Daoy (cell line): ENCODE data around the gene CAMK2G. TPM values are rescaled to one million over a fixed set of nuclear protein-coding genes. Genes with fewer than 3 reads are reported as not detected.
"Not testable (repeated sequence)": the region's sequence is repeated elsewhere in the genome, so short reads cannot be mapped to it uniquely, and the experiment has no call there.

Experiments
- DNase-seq: peaks from one replicate; pipeline ENCODE4 v3.0.0-alpha.2; 2015; ENCODE audit warnings: low read depth
- total RNA-seq: library from RNA; depleted of rRNA; stranded (reverse); fragments of >200 nt; shearing (Covaris generic); gene quantifications from 2 replicates; pipeline ENCODE4 v1.2.3, GENCODE V29; 2014

CAMK2G gene
- total RNA-seq, 1 experiment from 2014 or later: 12.2 TPM

- not testable (repeated sequence) for DNase-seq
Measured at GRCh38 chr10:73795491-73795890, 78.9 kb downstream of the CAMK2G start.

- DNase-seq: no peak
Measured at GRCh38 chr10:73793456-73793855, 80.9 kb downstream of the CAMK2G start.

GRCh38 chr10:73791871-73792400 is 82.4 kb downstream of the CAMK2G start:
- no peak for DNase-seq

GRCh38 chr10:73790886-73791625 is 83.3 kb downstream of the CAMK2G start:
- DNase-seq: no peak

- DNase-seq: no peak
Measured at GRCh38 chr10:73789659-73790055, 84.7 kb downstream of the CAMK2G start.

DNA sequence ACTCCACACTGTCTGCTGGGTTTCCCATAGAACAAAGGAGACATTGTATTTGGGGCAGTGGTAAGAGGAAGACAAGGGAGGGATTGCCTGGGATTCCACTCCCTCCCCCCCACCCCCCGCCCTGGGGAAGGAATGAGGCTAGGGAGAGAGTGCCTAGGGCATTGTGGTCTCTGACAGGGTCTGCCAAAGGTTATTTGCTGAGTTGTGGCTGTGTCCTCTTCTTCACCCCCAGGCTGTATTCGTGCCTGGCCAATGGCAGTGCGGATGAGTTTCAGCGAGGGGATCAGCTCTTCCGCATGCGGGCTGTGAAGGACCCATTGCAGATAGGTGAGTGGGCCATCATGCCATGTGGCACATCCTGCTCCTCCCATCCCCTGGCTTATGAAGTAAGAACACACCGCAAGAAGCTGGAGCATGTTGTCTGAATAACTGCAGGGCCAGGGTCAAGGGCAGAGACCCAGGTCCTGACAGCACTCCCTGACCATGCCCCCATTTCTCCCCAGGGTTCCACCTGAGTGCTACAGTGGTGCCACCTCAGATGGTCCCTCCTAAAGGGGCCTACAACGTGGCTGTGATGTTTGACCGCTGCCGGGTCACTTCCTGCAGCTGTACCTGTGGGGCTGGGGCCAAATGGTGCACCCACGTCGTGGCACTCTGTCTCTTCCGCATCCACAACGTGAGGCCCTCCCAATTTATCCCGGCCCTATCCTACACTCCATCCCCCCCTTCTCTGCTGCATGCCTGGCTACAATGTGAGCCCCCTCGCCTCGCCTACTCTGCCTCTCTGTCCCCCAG is 85.3 kb downstream of the CAMK2G start:
- no peak for DNase-seq

DNA sequence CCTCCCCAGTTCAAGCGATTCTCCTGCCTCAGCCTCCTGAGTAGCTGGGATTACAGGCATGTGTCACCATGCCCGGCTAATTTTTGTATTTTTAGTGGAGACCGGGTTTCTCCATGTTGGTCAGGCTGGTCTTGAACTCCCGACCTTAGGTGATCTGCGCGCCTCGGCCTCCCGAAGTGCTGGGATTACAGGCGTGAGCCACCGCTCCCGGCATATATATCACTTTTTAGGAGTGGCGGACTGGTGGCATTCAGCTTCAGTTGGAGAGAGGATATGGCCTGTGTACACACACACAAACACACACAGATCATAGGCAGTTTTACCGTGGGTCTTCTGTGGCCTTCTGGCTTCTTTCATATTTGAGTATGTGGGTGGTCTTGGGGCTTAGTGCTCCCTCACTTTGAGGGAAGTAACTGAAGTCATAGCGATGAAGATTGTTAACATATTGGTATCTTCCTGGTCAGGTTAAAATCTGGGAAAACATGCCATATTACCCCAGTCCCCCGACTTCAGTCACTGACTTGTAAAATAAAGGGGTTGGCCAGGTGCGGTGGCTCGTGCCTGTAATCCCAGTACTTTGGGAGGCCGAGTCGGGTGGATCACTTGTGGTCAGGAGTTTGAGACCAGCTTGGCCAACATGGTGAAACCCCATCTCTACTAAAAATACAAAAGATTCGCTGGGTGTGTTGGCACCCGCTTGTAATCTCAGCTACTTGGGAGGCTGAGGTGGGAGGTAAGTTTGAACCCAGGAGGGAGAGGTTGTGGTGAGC is 87.1 kb downstream of the CAMK2G start:
- DNase-seq: not testable (repeated sequence)

GRCh38 chr10:73786512-73786885 is 87.9 kb downstream of the CAMK2G start:
- DNase-seq: no peak

DNA sequence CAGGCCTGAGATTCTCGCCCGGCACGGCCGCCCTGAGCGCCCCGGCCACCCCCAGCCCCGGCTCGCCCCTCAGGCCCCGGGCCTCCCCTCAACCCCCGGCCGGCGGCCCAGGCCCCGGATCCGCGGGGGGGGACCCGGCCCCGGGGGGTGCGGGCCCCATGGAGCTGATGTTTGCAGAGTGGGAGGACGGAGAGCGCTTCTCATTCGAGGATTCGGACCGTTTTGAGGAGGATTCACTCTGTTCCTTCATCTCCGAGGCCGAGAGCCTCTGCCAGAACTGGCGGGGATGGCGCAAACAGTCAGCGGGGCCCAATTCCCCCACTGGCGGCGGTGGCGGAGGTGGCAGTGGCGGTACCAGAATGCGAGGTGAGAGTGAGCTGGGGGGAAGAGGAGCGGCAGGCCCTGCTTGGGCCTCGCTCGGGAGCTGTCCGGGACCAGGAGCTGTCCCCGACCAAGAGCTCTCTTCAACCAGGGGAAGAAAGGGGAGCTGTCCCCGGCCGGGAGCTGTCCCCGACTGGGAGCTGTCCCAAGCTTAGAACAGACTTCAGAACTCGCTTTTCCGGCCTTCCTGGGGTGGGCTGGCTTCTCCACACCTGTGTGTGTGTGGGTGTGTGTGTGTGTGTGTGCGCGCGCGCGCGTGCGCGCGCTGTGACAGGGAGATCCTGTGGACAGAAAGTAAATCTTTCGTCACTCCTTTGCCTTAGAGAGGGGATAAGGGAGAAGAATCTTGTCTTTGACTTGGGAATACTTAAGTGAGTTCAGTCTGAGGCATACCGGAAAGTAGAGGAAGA is 88.4 kb downstream of the CAMK2G start:
- peak; percentile 14 for DNase-seq

GRCh38 chr10:73785211-73785720 is 89.1 kb downstream of the CAMK2G start, which contains the start of gene ZSWIM8:
TSS of gene ZSWIM8 (plus strand) at chr10:73785606. CDS start at chr10:73785879, 273 bp downstream.
- peak; percentile 90 for DNase-seq

DNA sequence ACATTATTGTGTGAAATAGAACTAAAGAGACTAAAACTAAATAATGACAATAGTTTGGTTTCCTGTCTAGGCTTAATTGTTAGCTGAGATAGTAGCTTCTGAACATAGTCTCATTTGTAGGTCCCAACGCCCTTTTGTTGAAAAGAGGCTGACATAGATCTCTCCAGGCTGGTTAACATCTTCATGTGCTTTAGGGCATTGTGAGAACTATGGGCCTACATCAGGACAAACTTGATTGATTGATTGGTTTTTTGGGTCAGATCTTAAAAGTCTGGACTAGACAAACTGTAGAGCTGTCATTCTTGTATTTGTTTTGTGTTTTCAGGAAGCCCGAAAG is 91.6 kb downstream of the CAMK2G start:
- no peak for DNase-seq

DNA sequence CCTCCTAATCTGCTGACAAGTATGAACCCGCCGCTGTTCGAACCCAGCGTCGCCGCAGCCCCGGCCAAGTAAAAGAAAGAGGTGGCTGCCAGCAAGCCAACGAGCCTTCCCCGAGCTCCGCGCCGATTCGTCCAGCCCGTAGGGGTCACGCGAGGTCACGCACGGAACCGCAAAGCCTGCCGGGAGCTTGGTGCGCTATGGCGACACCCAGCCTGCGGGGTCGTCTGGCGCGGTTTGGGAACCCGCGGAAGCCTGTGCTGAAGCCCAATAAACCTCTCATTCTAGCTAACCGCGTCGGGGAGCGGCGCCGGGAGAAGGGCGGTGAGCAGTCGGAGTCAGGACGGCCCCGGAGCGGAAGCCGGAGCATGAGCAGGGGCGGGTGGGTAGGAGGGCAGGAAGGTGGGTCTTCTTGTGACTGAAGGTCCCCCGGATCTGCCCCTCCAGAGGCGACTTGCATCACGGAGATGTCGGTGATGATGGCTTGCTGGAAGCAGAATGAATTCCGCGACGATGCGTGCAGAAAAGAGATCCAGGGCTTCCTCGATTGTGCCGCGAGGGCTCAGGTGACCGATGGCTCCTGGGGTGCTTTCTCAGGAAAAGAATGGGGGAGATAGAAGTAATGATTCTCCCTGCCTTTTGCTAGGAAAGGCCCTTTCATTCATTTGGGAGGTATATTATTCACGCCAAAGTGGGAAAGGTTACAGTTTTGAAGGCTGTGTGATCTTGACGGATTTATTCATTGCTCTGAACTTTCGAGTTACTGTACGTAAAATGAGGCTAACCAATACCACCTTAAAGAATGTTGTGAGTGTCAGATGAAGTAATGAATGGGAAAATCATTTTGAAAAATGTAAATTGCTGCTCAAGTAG is 92.2 kb downstream of the CAMK2G start, which contains the start of gene CHCHD1:
TSS of gene CHCHD1 (plus strand) at position 170 of the 870 bp plus-strand sequence. CDS start at position 198, 28 bp downstream.
- DNase-seq: peak; percentile 90

DNA sequence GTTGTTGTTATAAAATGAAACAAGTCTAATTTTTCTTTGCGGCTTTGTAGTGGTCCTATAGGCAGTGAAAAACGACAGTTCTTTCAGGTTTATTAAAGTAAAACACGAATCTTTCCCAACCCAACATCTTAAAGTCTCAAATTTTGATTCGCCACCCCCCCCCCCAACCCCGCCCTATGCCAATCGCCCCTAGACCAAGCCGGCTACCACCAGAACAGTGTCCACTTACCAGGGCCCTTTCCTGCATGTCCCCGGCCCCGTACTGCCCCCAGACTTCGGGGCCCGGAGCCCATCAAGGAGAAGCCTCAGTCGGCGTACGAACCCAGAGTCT is 92.8 kb downstream of the CAMK2G start:
- no peak for DNase-seq

GRCh38 chr10:73780966-73781365 is 93.4 kb downstream of the CAMK2G start:
- no peak for DNase-seq

DNA sequence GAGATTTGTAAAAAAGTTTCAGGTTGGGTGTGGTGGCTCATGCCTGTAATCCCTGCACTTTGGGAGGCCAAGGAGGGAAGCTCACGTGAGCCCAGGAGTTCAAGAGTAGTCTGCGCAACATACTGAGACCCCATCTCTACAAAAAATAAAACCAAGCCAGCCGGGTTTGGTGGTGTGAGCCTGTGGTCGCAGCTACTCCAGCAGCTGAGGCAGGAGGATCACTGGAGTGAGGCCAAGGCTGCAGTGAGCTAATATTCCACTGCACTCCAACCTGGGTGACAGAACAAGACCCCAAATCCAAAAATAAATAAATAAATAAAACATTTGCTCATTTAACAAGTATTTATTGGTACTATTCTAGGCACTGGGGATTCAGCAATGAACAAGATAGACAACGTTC is 94.1 kb downstream of the CAMK2G start:
- DNase-seq: no peak

GRCh38 chr10:73779539-73780197 is 94.7 kb downstream of the CAMK2G start:
- no peak for DNase-seq

DNA sequence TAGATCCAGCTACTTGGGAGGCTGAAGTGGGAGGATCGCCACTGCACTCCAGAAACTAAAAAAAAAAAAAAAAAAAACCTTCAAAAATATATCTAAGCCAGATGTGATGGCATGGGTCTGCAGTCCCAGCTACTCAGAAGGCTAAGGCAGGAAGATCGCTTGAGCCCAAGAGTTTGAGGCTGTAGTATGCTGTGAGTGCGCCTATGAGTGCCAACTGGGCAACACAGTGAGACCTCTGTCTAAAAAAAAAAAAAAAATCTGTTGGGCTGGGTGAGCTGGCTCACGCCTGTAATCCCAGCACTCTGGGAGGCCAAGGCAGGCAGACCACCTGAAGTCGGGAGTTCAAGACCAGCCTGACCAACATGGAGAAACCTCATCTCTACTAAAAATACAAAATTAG is 95.3 kb downstream of the CAMK2G start:
- DNase-seq: no peak

DNA sequence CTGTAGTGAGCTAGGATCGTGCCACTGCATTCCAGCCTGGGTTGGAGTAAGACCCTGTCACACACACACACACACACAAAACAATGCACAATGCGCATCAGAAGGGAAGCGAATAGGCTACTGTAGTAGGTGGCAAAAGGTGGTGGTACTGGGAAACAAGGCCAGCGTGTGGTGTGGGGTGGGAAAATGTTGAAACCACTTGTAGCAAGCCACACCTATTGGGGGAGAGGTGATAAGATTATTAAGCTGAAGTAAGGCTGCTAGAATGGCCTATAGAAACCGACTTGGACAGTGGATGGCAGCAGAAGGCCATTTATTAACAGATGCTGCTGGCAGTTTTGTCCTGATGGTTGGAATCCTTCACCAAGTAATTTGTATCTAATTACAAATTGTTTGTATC is 99.7 kb downstream of the CAMK2G start:
- peak; percentile 18 for DNase-seq

GRCh38 chr10:73773152-73773879 is 101.0 kb downstream of the CAMK2G start:
- DNase-seq: peak; percentile 6
